Raji (cell line): Measurements from ENCODE around the gene XKRX.

Source experiments
- POLR2A ChIP-seq: IDR thresholded peaks from 2 replicates; pipeline ENCODE4 v1.6.1; 2011; ENCODE audit warnings: low read depth, low read length, control low read depth; ENCODE audit not compliant: insufficient read depth

Gene XKRX

GRCh38 chrX:100924375-100924774 lies 4.3 kb downstream of the XKRX start:
- no peak for TF ChIP-seq POLR2A

GRCh38 chrX:100915562-100915961 lies 13.2 kb downstream of the XKRX start:
- TF ChIP-seq POLR2A, result no peak

- TF ChIP-seq POLR2A, result no peak
These were observed 15.6 kb downstream of the XKRX start for GRCh38 chrX:100913111-100913510.

- TF ChIP-seq POLR2A, result no peak
These were observed 17.0 kb downstream of the XKRX start for GRCh38 chrX:100911731-100912130.

GRCh38 chrX:100905620-100906019 lies 23.1 kb downstream of the XKRX start:
- TF ChIP-seq POLR2A, result no peak

- TF ChIP-seq POLR2A, result no peak
These were observed 24.3 kb downstream of the XKRX start for GRCh38 chrX:100904433-100904832.

- TF ChIP-seq POLR2A, result no peak
These were observed 33.2 kb downstream of the XKRX start for GRCh38 chrX:100895365-100896075.

GRCh38 chrX:100883654-100884053 lies 45.1 kb downstream of the XKRX start:
- no peak for TF ChIP-seq POLR2A

- no peak for TF ChIP-seq POLR2A
These were observed 48.3 kb downstream of the XKRX start for GRCh38 chrX:100880368-100880767.

- no peak for TF ChIP-seq POLR2A
These were observed 54.4 kb downstream of the XKRX start, which contains the start of gene NOX1 for GRCh38 chrX:100874325-100874724. TSS of gene NOX1 (minus strand) at chrX:100874359. CDS start at chrX:100874139, 220 bp downstream.

GRCh38 chrX:100871594-100872560 lies 56.8 kb downstream of the XKRX start:
- no peak for TF ChIP-seq POLR2A

GRCh38 chrX:100870527-100870926 lies 58.2 kb downstream of the XKRX start:
- TF ChIP-seq POLR2A, result no peak

GRCh38 chrX:100868273-100868672 lies 60.4 kb downstream of the XKRX start:
- TF ChIP-seq POLR2A, result no peak

GRCh38 chrX:100864657-100865391 lies 63.9 kb downstream of the XKRX start:
- TF ChIP-seq POLR2A, result no peak
